WTC11 (cell line): ENCODE results near the gene ARHGEF28. TPM values are rescaled to one million over a fixed set of nuclear protein-coding genes. Genes with fewer than 3 reads are reported as not detected.

Source experiments
- ATAC-seq: fragments of 200-7000 bp; cut with Tn5 transposase; 2 replicates; pipeline ENCODE4 v1.10.0; 2021; ENCODE audit warnings: mild to moderate bottlenecking, moderate library complexity
- CTCF ChIA-PET: fragments of 300-600 bp; sonication (Branson Sonifier 250); formaldehyde crosslinking; loops from one replicate; lab custom pipeline; 2021; ENCODE audit warnings: antibody characterized with exemption; lab: Charles Lee
- POLR2A ChIA-PET: fragments of 350-600 bp; sonication (Branson Sonifier 250); formaldehyde crosslinking; loops from one replicate; lab custom pipeline; 2021; ENCODE audit warnings: antibody characterized with exemption; lab: Charles Lee
- DNase-seq: peaks from one replicate; pipeline ENCODE4 v3.0.0; 2021; ENCODE audit warnings: low spot score
- H3K27ac Mint-ChIP-seq: 2 replicates; pipeline ENCODE4 v1.8.0; 2021; ENCODE audit warnings: mixed read lengths
- H3K27me3 Mint-ChIP-seq: 2 replicates; pipeline ENCODE4 v1.8.0; 2021; ENCODE audit warnings: low read depth, mild to moderate bottlenecking, moderate library complexity, mixed read lengths
- H3K36me3 Mint-ChIP-seq: 2 replicates; pipeline ENCODE4 v1.8.0; 2021; ENCODE audit warnings: mixed read lengths
- H3K4me1 Mint-ChIP-seq: 2 replicates; pipeline ENCODE4 v1.8.0; 2022; ENCODE audit warnings: mixed read lengths
- H3K4me3 Mint-ChIP-seq: 2 replicates; pipeline ENCODE4 v1.8.0; 2021; ENCODE audit warnings: mild to moderate bottlenecking, moderate library complexity, mixed read lengths
- H3K9me3 Mint-ChIP-seq: 2 replicates; pipeline ENCODE4 v1.8.0; 2021; ENCODE audit warnings: mixed read lengths
- AFF4 ChIP-seq: sonication (generic); formaldehyde crosslinking; IDR thresholded peaks from 2 replicates; pipeline ENCODE4 v1.8.1; 2023; ENCODE audit warnings: mild to moderate bottlenecking, missing genetic modification reagents, borderline replicate concordance
- CBFB ChIP-seq: sonication (generic); formaldehyde crosslinking; IDR thresholded peaks from 2 replicates; pipeline ENCODE4 v1.8.1; 2022; ENCODE audit warnings: mild to moderate bottlenecking, low read depth, missing genetic modification reagents
- FOXP1 ChIP-seq: sonication (generic); formaldehyde crosslinking; IDR thresholded peaks from 2 replicates; pipeline ENCODE4 v1.8.0; 2022; ENCODE audit warnings: missing genetic modification reagents, mild to moderate bottlenecking, moderate library complexity, borderline replicate concordance
- JAZF1 ChIP-seq: fragments of 250-450 bp; sonication (Bioruptor Pico); IDR thresholded peaks from 2 replicates; pipeline ENCODE4 v1.9.0; 2021; ENCODE audit warnings: moderate library complexity, mild to moderate bottlenecking, inconsistent platforms
- MXD4 ChIP-seq: fragments of 250-450 bp; sonication (Bioruptor Pico); IDR thresholded peaks from 2 replicates; pipeline ENCODE4 v1.8.0; 2021; ENCODE audit warnings: mild to moderate bottlenecking, moderate library complexity, borderline replicate concordance
- MYBL2 ChIP-seq: sonication (generic); formaldehyde crosslinking; IDR thresholded peaks from 2 replicates; pipeline ENCODE4 v1.8.1; 2023; ENCODE audit warnings: mild to moderate bottlenecking, moderate library complexity, missing genetic modification reagents
- NFE2L1 ChIP-seq: sonication (generic); formaldehyde crosslinking; IDR thresholded peaks from 2 replicates; pipeline ENCODE4 v1.8.1; 2023; ENCODE audit warnings: missing genetic modification reagents
- NR1H2 ChIP-seq: sonication (generic); formaldehyde crosslinking; IDR thresholded peaks from 2 replicates; pipeline ENCODE4 v1.9.0; 2021; ENCODE audit warnings: mild to moderate bottlenecking, moderate library complexity, missing genetic modification reagents
- OVOL2 ChIP-seq: fragments of 250-450 bp; sonication (Bioruptor Pico); IDR thresholded peaks from 2 replicates; pipeline ENCODE4 v1.9.0; 2021; ENCODE audit warnings: mild to moderate bottlenecking, borderline replicate concordance
- SMAD4 ChIP-seq: sonication (generic); formaldehyde crosslinking; IDR thresholded peaks from 2 replicates; pipeline ENCODE4 v1.8.0; 2022; ENCODE audit warnings: mild to moderate bottlenecking, missing genetic modification reagents
- SOX15 ChIP-seq: fragments of 250-450 bp; sonication (Bioruptor Pico); IDR thresholded peaks from 2 replicates; pipeline ENCODE4 v1.9.0; 2021; ENCODE audit warnings: mild to moderate bottlenecking
- TP53 ChIP-seq: sonication (generic); formaldehyde crosslinking; IDR thresholded peaks from 2 replicates; pipeline ENCODE4 v1.8.1; 2023; ENCODE audit warnings: mild to moderate bottlenecking, missing genetic modification reagents
- ZNF138 ChIP-seq: sonication (generic); formaldehyde crosslinking; conservative IDR thresholded peaks from 2 replicates; pipeline ENCODE4 v1.8.1; 2022; ENCODE audit warnings: mild to moderate bottlenecking, moderate library complexity, missing genetic modification reagents
- ZNF396 ChIP-seq: fragments of 250-450 bp; sonication (Bioruptor Pico); IDR thresholded peaks from 2 replicates; pipeline ENCODE4 v1.8.0; 2021; ENCODE audit warnings: mild to moderate bottlenecking, moderate library complexity, borderline replicate concordance
- ZNF423 ChIP-seq: fragments of 250-450 bp; sonication (Bioruptor Pico); IDR thresholded peaks from 2 replicates; pipeline ENCODE4 v2.1.2; 2022; ENCODE audit warnings: mild to moderate bottlenecking, moderate library complexity
- total RNA-seq: library from RNA; stranded (reverse); gene quantifications from 3 replicates; pipeline ENCODE4 v1.2.3, GENCODE V29; 2021
- TF ChIP-seq, protein P1 (sequence below): fragments of 250-450 bp; sonication (Bioruptor Pico); IDR thresholded peaks from 2 replicates; pipeline ENCODE4 v1.9.0; 2021; ENCODE audit warnings: mild to moderate bottlenecking
- TF ChIP-seq, protein P2 (sequence below): sonication (generic); formaldehyde crosslinking; IDR thresholded peaks from 2 replicates; pipeline ENCODE4 v1.8.1; 2022; ENCODE audit warnings: missing genetic modification reagents, borderline replicate concordance
- TF ChIP-seq, protein P3 (sequence below): sonication (generic); formaldehyde crosslinking; IDR thresholded peaks from 2 replicates; pipeline ENCODE4 v1.8.1; 2023; ENCODE audit warnings: mild to moderate bottlenecking, moderate library complexity, missing genetic modification reagents
- TF ChIP-seq, protein P4 (sequence below): fragments of 250-450 bp; sonication (Bioruptor Pico); conservative IDR thresholded peaks from 2 replicates; pipeline ENCODE4 v1.9.0; 2021; ENCODE audit warnings: mild to moderate bottlenecking
- TF ChIP-seq, protein P5 (sequence below): sonication (generic); formaldehyde crosslinking; IDR thresholded peaks from 2 replicates; pipeline ENCODE4 v1.8.1; 2022; ENCODE audit warnings: low read depth, missing genetic modification reagents, borderline replicate concordance

The ARHGEF28 gene
- total RNA-seq, 1 experiment from 2014 or later = 0.96 TPM

- TF ChIP-seq AFF4 (no peak), NR1H2 (no peak), FOXP1 (CRISPR knock-in tag) (no peak), OVOL2 (no peak)
- TF ChIP-seq, protein P1, sequence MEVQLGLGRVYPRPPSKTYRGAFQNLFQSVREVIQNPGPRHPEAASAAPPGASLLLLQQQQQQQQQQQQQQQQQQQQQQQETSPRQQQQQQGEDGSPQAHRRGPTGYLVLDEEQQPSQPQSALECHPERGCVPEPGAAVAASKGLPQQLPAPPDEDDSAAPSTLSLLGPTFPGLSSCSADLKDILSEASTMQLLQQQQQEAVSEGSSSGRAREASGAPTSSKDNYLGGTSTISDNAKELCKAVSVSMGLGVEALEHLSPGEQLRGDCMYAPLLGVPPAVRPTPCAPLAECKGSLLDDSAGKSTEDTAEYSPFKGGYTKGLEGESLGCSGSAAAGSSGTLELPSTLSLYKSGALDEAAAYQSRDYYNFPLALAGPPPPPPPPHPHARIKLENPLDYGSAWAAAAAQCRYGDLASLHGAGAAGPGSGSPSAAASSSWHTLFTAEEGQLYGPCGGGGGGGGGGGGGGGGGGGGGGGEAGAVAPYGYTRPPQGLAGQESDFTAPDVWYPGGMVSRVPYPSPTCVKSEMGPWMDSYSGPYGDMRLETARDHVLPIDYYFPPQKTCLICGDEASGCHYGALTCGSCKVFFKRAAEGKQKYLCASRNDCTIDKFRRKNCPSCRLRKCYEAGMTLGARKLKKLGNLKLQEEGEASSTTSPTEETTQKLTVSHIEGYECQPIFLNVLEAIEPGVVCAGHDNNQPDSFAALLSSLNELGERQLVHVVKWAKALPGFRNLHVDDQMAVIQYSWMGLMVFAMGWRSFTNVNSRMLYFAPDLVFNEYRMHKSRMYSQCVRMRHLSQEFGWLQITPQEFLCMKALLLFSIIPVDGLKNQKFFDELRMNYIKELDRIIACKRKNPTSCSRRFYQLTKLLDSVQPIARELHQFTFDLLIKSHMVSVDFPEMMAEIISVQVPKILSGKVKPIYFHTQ (CRISPR knock-in tag) = no peak
Observed at GRCh38 chr5:73975845-73976244, 349.8 kb downstream of the ARHGEF28 start (continued).

GRCh38 chr5:73977146-73977545, 351.1 kb downstream of the ARHGEF28 start:
- DNase-seq (no peak), ATAC-seq (no peak)
- H3K4me3 Mint-ChIP-seq = no peak overlapping the region
- no peaks in the 10 kb centered on the region for H3K4me1 Mint-ChIP-seq
- CTCF ChIA-PET = interaction anchor here (1.2 kb wide), 1 partner anchor 75 kb away, joined by 3 read pairs; no protein-coding TSS in a partner anchor
- POLR2A ChIA-PET = no interaction called here
- TF ChIP-seq MYBL2 (CRISPR knock-in tag) = no peak
- no peaks in the 10 kb centered on the region; the same call in 1 of the 2 replicates for H3K27me3 Mint-ChIP-seq
- no peak overlapping the region for H3K27ac Mint-ChIP-seq
- H3K9me3 Mint-ChIP-seq = peaks cover 7% of the 10 kb centered on the region; the same call in 1 of the 2 replicates
- no peaks in the 10 kb centered on the region for H3K36me3 Mint-ChIP-seq

DNA sequence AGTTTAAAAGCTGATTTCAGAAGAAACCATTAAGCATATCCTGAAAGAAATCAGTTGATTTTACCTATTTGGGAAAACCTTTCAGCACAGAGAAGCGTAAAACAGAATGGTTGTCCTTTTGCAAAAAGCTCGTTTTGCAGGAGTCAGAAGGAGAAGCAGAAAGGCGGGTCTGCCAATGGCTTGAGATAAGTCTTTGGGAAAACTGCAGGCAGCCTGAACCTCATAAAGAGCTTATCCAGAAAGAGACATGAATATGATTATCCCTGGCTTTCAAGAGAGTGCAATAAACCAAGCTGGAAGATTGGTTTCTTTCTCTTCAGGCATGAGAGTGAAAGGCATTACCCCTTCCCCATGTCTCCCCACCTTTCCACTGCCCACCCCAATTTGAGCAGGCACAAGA, 353.3 kb downstream of the ARHGEF28 start:
- H3K4me3 Mint-ChIP-seq = no peak overlapping the region
- H3K9me3 Mint-ChIP-seq = peaks cover 7% of the 10 kb centered on the region; the same call in 1 of the 2 replicates
- TF ChIP-seq MXD4 (no peak), TP53 (no peak), MYBL2 (CRISPR knock-in tag) (no peak), SOX15 (CRISPR knock-in tag) (no peak), ZNF423 (CRISPR knock-in tag) (no peak), ZNF396 (CRISPR knock-in tag) (no peak), CBFB (CRISPR knock-in tag) (no peak), ZNF138 (no peak), NFE2L1 (no peak), SMAD4 (CRISPR knock-in tag) (no peak), JAZF1 (CRISPR knock-in tag) (no peak)
- TF ChIP-seq, protein P2, sequence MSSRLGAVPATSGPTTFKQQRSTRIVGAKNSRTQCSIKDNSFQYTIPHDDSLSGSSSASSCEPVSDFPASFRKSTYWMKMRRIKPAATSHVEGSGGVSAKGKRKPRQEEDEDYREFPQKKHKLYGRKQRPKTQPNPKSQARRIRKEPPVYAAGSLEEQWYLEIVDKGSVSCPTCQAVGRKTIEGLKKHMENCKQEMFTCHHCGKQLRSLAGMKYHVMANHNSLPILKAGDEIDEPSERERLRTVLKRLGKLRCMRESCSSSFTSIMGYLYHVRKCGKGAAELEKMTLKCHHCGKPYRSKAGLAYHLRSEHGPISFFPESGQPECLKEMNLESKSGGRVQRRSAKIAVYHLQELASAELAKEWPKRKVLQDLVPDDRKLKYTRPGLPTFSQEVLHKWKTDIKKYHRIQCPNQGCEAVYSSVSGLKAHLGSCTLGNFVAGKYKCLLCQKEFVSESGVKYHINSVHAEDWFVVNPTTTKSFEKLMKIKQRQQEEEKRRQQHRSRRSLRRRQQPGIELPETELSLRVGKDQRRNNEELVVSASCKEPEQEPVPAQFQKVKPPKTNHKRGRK (CRISPR knock-in tag) = no peak
- TF ChIP-seq, protein P3, sequence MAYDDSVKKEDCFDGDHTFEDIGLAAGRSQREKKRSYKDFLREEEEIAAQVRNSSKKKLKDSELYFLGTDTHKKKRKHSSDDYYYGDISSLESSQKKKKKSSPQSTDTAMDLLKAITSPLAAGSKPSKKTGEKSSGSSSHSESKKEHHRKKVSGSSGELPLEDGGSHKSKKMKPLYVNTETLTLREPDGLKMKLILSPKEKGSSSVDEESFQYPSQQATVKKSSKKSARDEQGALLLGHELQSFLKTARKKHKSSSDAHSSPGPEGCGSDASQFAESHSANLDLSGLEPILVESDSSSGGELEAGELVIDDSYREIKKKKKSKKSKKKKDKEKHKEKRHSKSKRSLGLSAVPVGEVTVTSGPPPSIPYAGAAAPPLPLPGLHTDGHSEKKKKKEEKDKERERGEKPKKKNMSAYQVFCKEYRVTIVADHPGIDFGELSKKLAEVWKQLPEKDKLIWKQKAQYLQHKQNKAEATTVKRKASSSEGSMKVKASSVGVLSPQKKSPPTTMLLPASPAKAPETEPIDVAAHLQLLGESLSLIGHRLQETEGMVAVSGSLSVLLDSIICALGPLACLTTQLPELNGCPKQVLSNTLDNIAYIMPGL (CRISPR knock-in tag) = no peak
- TF ChIP-seq, protein P4, sequence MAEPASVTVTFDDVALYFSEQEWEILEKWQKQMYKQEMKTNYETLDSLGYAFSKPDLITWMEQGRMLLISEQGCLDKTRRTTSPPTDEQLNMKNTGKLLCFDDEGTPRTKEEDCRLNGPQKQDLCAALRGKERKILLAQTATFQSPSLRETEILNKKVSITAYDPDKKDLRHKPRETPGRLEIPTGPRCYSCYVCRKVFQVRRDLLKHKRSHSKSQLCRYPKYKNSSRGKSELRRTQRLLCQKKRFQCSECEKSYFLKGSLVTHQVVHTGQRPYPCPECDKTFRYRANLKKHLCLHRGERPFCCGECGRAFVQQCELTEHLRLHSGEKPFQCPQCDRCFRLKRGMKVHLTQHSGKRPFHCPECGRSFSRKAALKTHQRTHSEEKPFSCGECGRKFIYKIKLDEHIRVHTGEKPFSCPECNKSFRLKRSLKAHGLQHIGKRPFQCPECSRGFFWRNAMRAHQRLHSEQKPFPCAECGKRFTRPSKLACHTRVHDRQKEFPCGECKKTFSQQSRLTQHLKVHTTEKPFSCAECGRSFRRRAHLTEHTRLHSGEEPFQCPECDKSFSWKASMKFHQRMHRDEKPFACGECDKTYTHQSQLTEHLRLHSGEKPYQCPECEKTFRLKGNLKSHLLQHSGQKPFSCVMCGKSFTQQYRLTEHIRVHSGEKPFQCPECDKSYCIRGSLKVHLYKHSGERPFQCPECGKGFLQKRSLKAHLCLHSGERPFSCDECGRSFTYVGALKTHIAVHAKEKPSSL (CRISPR knock-in tag) = no peak
- TF ChIP-seq, protein P5, sequence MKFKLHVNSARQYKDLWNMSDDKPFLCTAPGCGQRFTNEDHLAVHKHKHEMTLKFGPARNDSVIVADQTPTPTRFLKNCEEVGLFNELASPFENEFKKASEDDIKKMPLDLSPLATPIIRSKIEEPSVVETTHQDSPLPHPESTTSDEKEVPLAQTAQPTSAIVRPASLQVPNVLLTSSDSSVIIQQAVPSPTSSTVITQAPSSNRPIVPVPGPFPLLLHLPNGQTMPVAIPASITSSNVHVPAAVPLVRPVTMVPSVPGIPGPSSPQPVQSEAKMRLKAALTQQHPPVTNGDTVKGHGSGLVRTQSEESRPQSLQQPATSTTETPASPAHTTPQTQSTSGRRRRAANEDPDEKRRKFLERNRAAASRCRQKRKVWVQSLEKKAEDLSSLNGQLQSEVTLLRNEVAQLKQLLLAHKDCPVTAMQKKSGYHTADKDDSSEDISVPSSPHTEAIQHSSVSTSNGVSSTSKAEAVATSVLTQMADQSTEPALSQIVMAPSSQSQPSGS = no peak
- CTCF ChIA-PET = no interaction called here
- no peaks in the 10 kb centered on the region for H3K4me1 Mint-ChIP-seq
- no peak for ATAC-seq
- no peak for DNase-seq
- no peak overlapping the region for H3K27ac Mint-ChIP-seq
- no peaks in the 10 kb centered on the region; the same call in 1 of the 2 replicates for H3K27me3 Mint-ChIP-seq
- POLR2A ChIA-PET = no interaction called here
- no peaks in the 10 kb centered on the region for H3K36me3 Mint-ChIP-seq
